ENCODE data around the gene OR11A1.

DNA sequence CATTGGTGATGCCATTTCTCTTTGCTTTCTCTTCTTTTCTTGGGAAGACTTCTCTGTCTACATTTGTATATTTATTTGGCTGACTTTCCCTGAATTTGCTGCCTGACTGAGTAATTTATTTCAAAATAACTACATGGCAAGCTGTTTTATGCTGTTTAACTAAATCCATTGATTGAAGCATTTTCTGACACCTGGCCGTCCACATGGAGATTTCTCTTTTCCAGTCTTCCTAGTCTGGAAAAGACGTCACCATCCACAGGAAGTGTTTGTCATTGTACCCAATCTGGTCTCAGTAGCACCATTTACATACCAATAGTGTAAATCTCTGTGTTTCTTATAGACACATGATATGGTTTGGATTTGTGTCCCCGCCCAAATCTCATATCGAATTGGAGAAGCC is 40.1 kb upstream of the OR11A1 start:
- TF ChIP-seq, protein P1, sequence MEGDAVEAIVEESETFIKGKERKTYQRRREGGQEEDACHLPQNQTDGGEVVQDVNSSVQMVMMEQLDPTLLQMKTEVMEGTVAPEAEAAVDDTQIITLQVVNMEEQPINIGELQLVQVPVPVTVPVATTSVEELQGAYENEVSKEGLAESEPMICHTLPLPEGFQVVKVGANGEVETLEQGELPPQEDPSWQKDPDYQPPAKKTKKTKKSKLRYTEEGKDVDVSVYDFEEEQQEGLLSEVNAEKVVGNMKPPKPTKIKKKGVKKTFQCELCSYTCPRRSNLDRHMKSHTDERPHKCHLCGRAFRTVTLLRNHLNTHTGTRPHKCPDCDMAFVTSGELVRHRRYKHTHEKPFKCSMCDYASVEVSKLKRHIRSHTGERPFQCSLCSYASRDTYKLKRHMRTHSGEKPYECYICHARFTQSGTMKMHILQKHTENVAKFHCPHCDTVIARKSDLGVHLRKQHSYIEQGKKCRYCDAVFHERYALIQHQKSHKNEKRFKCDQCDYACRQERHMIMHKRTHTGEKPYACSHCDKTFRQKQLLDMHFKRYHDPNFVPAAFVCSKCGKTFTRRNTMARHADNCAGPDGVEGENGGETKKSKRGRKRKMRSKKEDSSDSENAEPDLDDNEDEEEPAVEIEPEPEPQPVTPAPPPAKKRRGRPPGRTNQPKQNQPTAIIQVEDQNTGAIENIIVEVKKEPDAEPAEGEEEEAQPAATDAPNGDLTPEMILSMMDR (IDR thresholded peaks at IDR 0.05): no peak
- no peak for TF ChIP-seq POLR2A (IDR thresholded peaks at IDR 0.05)
